Femur (tissue), 1 donor: ENCODE results near the gene CLEC16A.
A peak's percentile ranks its signal among the peaks of the same experiment; 100 is the strongest.

Experiments used
- DNase-seq: peaks from one replicate; pipeline ENCODE4 v3.0.0-alpha.2; 2017

CLEC16A gene

GRCh38 chr16:11104168-11105037 lies 160.0 kb downstream of the CLEC16A start:
- no peak for DNase-seq

- DNase-seq, result peak; percentile 53
These were observed 160.9 kb downstream of the CLEC16A start for GRCh38 chr16:11105038-11105903.

- no peak for DNase-seq
These were observed 162.4 kb downstream of the CLEC16A start for GRCh38 chr16:11106726-11107125.

DNA sequence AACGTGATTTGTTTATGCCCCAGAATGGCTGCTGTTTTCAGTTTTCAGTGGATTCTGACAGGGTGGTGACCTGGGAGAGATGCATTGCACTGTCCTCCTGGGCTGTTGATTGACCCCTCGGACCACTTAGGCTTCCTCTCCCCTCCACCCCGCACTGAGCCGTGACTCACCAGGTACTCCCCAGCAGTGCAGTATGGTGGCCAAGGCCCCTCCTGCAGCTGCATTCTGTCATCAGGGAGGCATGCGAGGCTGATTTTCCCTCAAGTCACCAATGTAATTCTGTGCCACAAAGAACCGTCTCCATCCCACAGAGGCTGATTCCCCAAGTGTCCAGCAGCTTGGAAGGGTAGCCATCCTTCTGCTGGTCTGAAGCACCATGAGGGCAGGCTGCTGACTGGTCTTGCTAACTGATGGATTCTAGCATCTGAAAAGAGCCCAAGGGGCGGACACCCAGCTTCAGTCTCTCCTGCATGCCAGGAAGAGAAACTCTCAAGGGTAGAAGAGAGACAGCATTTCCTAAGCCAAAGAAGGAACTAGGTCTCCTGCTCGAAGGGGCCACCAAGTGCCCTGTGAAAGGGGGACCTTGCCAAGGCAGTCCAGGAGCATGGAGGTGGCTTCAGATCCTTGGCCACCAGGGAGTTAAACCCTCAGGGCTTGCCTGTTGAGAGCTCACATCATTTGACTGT lies 163.6 kb downstream of the CLEC16A start:
- no peak for DNase-seq

GRCh38 chr16:11108466-11108805 lies 164.1 kb downstream of the CLEC16A start:
- no peak for DNase-seq

DNA sequence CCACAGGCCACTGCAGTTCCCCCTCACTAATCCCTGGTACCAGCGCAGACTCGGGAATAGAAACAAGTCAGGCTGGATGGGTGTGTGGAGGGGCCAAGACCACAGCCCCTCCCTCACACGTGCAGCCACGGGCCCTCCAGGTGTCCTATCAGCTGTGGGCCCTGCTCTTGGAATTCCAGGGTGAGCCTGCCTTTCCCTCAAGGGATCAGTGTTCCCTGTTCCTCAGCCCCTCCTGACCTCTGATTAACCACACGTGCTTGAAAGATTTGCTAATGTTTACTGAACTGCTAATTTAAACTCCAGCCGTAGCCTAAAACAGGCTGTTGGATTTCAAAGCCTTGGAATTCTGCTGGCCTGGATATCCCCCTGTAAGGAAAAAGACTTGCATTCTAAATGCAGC lies 165.2 kb downstream of the CLEC16A start:
- no peak for DNase-seq

DNA sequence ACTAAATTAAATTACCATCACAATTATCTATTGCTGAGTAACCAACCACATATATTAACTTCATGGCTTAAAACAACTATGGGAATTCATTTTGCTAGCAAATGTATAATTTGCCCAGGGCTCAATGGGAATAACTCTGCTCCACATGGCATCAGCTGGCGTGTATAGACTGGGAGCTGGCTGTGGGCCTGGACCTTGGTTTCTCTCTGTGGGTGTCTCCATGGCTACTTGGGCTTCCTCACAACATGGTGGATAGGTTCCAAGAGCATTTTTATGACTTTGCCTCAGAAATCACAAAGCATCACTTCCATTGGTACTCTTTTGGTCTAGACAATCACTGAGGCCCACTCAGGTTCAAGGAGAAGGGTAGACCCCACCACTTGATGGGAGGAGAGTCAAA lies 166.8 kb downstream of the CLEC16A start:
- DNase-seq, result no peak

GRCh38 chr16:11111856-11112634 lies 167.7 kb downstream of the CLEC16A start:
- DNase-seq, result no peak

DNA sequence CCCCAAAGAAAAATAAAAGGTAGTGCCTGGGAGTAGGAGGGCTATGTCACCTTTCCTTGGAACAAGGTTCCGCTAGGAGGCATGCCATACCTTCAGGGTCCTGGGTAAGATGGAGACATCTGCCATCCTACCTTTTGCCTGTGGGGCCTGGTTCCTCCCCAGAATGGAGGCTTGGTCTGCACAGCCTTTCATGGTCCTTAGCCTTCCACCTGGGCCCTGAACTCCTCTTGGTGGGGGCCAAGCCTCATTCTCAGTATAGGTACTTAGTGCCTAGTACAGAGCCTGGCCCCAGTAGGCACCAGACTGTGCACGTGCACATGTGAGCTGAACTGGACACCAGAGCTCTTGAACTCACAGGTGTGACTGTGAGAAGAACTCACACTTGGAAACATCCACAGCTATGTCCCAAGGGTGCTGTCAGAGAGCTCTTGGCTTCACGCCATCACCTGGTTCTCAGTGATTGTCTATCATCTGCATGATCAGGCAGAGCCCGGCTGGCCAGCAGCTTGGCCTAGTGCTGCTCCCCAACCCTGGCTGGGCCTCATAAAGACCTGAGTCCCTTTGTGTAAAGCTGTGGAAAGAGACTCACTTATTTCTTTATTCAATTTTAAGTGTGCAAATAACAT lies 168.5 kb downstream of the CLEC16A start:
- no peak for DNase-seq

DNA sequence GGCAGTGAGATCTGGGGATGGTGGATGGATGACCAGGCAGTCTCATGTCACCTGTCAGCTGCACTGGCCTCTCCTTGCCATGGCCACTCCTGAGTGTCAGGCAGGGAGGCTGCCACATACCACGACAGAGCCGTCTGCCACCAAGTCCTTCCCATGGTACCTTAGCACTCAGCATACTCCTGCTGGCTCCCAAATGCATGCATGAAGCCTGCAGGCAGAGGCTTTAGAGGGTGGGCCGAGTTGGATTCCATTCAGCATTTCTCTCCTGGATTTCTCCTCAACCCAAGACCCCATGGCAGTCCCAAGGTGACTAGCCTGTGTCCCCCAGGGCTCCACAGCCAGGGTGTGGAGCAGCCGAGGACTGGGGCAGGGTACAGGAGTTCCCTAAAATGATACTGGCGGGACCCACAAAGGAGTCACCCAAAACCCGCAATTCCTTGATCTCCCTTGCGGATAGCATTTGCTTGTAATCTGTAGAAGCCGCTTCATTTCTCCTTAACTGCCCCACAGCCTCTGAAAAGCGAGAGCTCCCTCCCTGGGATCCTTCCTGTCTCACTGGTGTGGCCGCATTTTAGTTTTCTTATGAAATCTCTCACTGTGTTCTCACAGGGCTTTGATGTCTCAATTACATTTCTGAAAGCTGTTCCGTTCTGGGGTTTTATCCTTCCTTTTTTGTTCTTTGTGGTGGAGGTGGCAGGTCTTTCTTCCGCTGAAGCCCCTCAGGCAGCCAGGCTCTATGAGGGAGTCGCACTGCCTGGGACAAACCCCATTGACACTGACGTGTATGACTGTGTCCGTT lies 170.2 kb downstream of the CLEC16A start:
- DNase-seq, result no peak

DNA sequence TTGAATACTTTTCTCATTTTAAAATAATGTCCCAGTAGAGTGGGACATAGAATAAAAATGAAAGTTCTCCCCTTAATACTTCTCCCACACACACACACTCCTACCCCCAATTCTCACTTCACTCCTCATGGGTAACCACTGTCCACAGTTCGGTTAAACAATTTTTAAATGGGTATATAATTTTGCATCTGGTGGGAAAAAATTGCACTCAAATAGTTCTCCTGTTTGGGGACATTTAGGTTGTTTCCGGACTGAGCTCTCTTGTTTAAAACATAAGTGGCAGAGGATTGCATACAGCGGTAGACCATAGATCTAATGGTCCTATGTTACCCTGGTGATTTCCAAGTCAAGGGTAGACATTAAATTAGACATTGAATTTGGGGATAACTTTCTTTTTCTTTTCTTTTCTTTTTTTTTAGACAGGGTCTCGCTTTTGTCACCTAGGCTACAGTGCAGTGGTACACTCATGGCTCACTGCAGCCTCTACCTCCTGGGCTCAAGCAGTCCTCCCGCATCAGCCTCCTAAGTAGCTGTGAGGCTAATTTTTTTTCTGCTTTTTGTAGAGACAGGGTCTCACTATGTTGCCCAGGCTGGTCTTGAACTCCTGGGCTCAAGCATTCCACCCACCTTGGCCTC lies 173.3 kb downstream of the CLEC16A start:
- no peak for DNase-seq

DNA sequence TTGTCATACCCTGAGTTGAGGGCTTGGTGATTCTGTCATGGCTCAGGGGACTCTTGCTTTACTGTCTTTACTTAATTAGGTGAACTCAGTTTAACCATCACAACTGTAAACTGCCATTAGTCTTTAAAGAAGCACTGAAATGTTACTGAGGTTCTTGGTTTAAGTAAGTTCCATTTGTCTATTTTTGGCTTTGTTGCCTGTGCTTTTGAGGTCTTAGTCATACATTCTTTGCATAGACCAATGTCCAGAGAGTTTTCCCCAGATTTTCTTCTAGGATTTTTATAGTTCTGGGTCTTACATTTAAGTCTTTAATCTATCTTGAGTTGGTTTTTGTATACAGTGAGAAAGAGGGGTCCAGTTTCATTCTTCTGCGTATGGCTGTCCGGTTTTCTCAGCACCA lies 174.1 kb downstream of the CLEC16A start:
- no peak for DNase-seq

DNA sequence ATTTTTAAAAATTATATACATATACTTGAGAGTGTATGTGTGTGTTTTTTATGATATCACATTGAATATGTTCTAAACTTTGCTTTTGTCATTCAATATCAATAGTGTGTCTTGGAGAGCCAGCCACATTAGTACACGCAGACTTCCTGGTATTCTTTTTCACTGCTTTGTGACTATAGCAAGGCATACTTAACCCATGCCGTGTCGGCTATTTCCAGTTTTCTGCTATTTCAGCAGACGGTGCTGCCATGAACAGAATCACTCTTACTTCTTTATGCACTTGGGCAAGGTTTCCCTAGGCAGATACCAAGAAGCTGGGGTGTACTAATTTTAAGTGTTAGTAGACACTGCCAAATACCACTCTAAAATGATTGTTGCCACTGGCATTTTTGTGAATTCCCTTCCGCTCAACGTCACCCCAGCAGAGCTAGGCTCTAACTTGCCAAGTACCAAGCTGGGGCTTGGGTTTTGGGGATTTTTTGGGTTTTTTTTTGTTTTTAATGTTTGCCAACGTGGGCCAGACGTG lies 176.8 kb downstream of the CLEC16A start:
- no peak for DNase-seq

GRCh38 chr16:11121914-11122692 lies 177.7 kb downstream of the CLEC16A start:
- no peak for DNase-seq

GRCh38 chr16:11123666-11124065 lies 179.3 kb downstream of the CLEC16A start:
- no peak for DNase-seq

DNA sequence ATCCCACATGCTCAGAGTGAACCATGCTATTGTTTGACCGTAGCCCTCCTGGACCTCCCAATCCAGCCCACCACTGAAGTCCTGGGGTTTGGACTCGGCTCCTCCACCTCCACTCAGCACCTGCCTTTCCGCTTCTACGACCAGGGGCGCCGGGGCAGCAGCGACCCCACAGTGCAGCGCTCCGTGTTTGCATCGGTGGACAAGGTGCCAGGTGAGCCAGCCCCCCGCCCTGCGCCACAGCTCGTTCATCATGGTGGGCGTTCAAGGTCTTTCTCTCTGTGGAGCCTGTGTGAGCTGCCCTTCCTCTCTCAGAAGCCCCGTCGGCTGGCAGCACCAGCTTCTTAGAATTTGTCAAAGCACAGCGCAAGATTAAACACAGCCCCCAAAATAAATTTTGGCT lies 181.6 kb downstream of the CLEC16A start:
- no peak for DNase-seq

- DNase-seq, result no peak
These were observed 182.2 kb downstream of the CLEC16A start for GRCh38 chr16:11126399-11127054.

DNA sequence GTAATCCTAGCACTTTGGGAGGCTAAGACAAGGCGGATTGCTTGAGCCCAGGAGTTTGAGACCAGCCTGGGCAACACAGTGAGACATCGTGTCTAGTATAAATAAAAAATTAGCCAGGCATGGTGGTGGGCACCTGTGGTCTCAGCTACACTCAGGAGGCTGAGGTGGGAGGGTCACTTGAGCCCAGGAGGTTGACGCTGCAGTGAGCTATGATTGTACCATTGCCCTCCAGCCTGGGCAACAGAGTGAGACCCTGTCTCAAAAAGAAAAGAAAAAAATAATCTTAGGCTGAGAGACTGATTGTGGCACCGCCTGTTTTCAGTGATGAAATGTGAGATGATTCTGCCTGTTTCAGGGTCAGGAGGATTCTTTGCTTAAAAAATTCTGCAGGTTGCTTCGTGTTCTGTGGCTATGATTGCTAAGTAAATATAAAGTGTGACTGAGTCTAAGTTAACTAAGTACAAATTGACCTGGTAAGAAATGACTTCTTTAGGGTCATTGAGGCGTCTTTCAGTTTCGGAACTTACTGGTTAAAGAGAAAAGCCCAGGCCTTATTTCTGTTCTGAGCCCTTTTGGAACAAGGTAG lies 183.3 kb downstream of the CLEC16A start:
- DNase-seq, result no peak
